SK-N-SH (cell line): ENCODE results near the gene NAA20. TPM values are rescaled to one million over a fixed set of nuclear protein-coding genes. Genes with fewer than 3 reads are reported as not detected.

Experiments
- CTCF ChIA-PET: fragments of 300-600, 350-600 bp; formaldehyde crosslinking; extraction: SDS; loops from one replicate; lab custom pipeline; 2021; lab: Yijun Ruan, JAX
- POLR2A ChIA-PET: fragments of 350-600 bp; sonication (Branson Sonifier 250); formaldehyde crosslinking; extraction: SDS; loops from one replicate; lab custom pipeline; 2020; ENCODE audit warnings: antibody characterized with exemption, inconsistent platforms; lab: Yijun Ruan, JAX
- DNase-seq: peaks from one replicate; pipeline ENCODE4 v3.0.0; 2012
- H2AFZ ChIP-seq: fragments of 200-600 bp; sonication (generic); 2 replicates; pipeline ENCODE4 v1.8.1; 2016; ENCODE audit warnings: antibody characterized with exemption, mild to moderate bottlenecking, low read depth
- H3F3A ChIP-seq: fragments of 200-600 bp; sonication (generic); replicated peaks from 2 replicates; pipeline ENCODE3; 2016; ENCODE audit warnings: antibody characterized with exemption, mild to moderate bottlenecking; ENCODE audit not compliant: insufficient read depth
- H3K27ac ChIP-seq, 2 experiments: fragments of 200-500 bp in 1 of 2; fragments of 200-600 bp in 1 of 2; sonication (Bioruptor generic) in 1 of 2; sonication (generic), shearing (Covaris generic) in 1 of 2; 2 replicates each; pipeline versions ENCODE4 v1.5.1 to v1.6.1; 2014 to 2016; ENCODE audit warnings: low read depth in 2 of 2, inconsistent platforms in 1 of 2, low read length in 1 of 2, mild to moderate bottlenecking in 1 of 2, mixed read lengths in 1 of 2
- H3K27me3 ChIP-seq: fragments of 200-600 bp; sonication (generic), shearing (Covaris generic); 2 replicates; pipeline ENCODE4 v1.6.1; 2016; ENCODE audit warnings: mixed run types; ENCODE audit not compliant: insufficient read depth
- H3K36me3 ChIP-seq, 2 experiments: fragments of 200-500 bp in 1 of 2; fragments of 200-600 bp in 1 of 2; sonication (Bioruptor generic) in 1 of 2; sonication (generic) in 1 of 2; replicated peaks in 1 of 2; 2 replicates each; pipeline versions ENCODE3 to v1.5.1; 2014 to 2016; ENCODE audit warnings: low read length in 1 of 2, mild to moderate bottlenecking in 1 of 2; ENCODE audit not compliant: insufficient read depth in 2 of 2, control insufficient read depth in 1 of 2
- H3K4me1 ChIP-seq, 2 experiments: fragments of 200-500 bp in 1 of 2; fragments of 200-600 bp in 1 of 2; sonication (Bioruptor generic) in 1 of 2; sonication (generic), shearing (Covaris generic) in 1 of 2; 2 replicates each; pipeline versions ENCODE4 v1.5.1 to v1.6.1; 2014 to 2016; ENCODE audit warnings: low read depth in 1 of 2, low read length in 1 of 2, mixed run types in 1 of 2; ENCODE audit not compliant: insufficient read depth in 2 of 2, control insufficient read depth in 1 of 2
- H3K4me2 ChIP-seq: fragments of 200-600 bp; sonication (generic), shearing (Covaris generic); 2 replicates; pipeline ENCODE4 v1.6.1; 2017; ENCODE audit warnings: mixed run types
- H3K4me3 ChIP-seq, 2 experiments: fragments of 200-500 bp in 1 of 2; fragments of 200-600 bp in 1 of 2; sonication (Bioruptor generic) in 1 of 2; sonication (generic), shearing (Covaris generic) in 1 of 2; 2 replicates each; pipeline versions ENCODE4 v1.5.1 to v1.8.1; 2014 to 2016; ENCODE audit warnings: low read depth in 2 of 2, inconsistent platforms in 1 of 2, low read length in 1 of 2, mild to moderate bottlenecking in 1 of 2, mixed read lengths in 1 of 2, moderate library complexity in 1 of 2
- H3K79me2 ChIP-seq: fragments of 200-600 bp; sonication (generic); 2 replicates; pipeline ENCODE4 v1.8.1; 2017; ENCODE audit warnings: mild to moderate bottlenecking; ENCODE audit not compliant: insufficient read depth
- H3K9ac ChIP-seq: fragments of 200-600 bp; sonication (generic); 2 replicates; pipeline ENCODE4 v1.6.1; 2017; ENCODE audit warnings: mixed run types
- H3K9me2 ChIP-seq: fragments of 200-600 bp; sonication (generic); 2 replicates; pipeline ENCODE4 v1.6.1; 2017; ENCODE audit warnings: mixed run types
- H3K9me3 ChIP-seq: fragments of 200-600 bp; sonication (generic); 2 replicates; pipeline ENCODE4 v1.6.1; 2017; ENCODE audit warnings: mixed run types, mild to moderate bottlenecking, moderate library complexity
- H4K20me1 ChIP-seq: fragments of 200-600 bp; sonication (generic); 2 replicates; pipeline ENCODE4 v1.6.1; 2017; ENCODE audit warnings: mild to moderate bottlenecking, mixed run types; ENCODE audit not compliant: insufficient read depth
- EP300 ChIP-seq, 2 experiments: IDR thresholded peaks; 2 replicates each; pipeline versions ENCODE4 v1.4.0 to v1.6.1; 2012; ENCODE audit warnings: borderline replicate concordance in 1 of 2, low read depth in 1 of 2, low read length in 1 of 2
- EZH2phosphoT487 ChIP-seq: fragments of 200-600 bp; sonication (generic); IDR thresholded peaks from 2 replicates; pipeline ENCODE4 v1.6.1; 2017; ENCODE audit warnings: low read depth, mixed run types, mild to moderate bottlenecking, antibody characterized with exemption, moderate library complexity, borderline replicate concordance
- FOXJ3 ChIP-seq: sonication (generic); formaldehyde crosslinking; IDR thresholded peaks from 2 replicates; pipeline ENCODE4 v1.5.1; 2020; ENCODE audit warnings: mild to moderate bottlenecking, missing genetic modification reagents
- FOXM1 ChIP-seq: IDR thresholded peaks from 2 replicates; pipeline ENCODE4 v1.4.0; 2012; ENCODE audit warnings: low read depth, mild to moderate bottlenecking
- GATA2 ChIP-seq: sonication (generic); formaldehyde crosslinking; IDR thresholded peaks from 2 replicates; pipeline ENCODE4 v1.5.0; 2020; ENCODE audit warnings: mild to moderate bottlenecking, missing genetic modification reagents
- JUND ChIP-seq: IDR thresholded peaks from 2 replicates; pipeline ENCODE4 v1.4.0; 2012
- MAX ChIP-seq: IDR thresholded peaks from 2 replicates; pipeline ENCODE4 v1.4.0; 2012; ENCODE audit warnings: low read depth
- NFIC ChIP-seq: IDR thresholded peaks from 2 replicates; pipeline ENCODE4 v1.4.0; 2012; ENCODE audit warnings: borderline replicate concordance
- PBX3 ChIP-seq: IDR thresholded peaks from 2 replicates; pipeline ENCODE4; 2012
- POLR2AphosphoS5 ChIP-seq: IDR thresholded peaks from 2 replicates; pipeline ENCODE4 v1.6.1; 2012; ENCODE audit warnings: low read depth, low read length
- RCOR1 ChIP-seq: fragments of 150-350 bp; IDR thresholded peaks from 2 replicates; pipeline ENCODE4 v1.6.1; 2017; ENCODE audit warnings: antibody characterized with exemption, low read length
- RXRA ChIP-seq: IDR thresholded peaks from 2 replicates; pipeline ENCODE4 v1.4.0; 2012; ENCODE audit warnings: low read depth, mild to moderate bottlenecking, borderline replicate concordance
- SMC3 ChIP-seq: IDR thresholded peaks from 2 replicates; pipeline ENCODE4 v1.6.1; 2012; ENCODE audit warnings: low read depth, low read length, improper control_type of control experiment
- TAF1 ChIP-seq: IDR thresholded peaks from 2 replicates; pipeline ENCODE4 v1.6.1; 2012; ENCODE audit warnings: low read depth, mild to moderate bottlenecking, low read length, moderate library complexity, borderline replicate concordance
- TCF12 ChIP-seq: IDR thresholded peaks from 2 replicates; pipeline ENCODE4 v1.4.0; 2012
- TEAD4 ChIP-seq: IDR thresholded peaks from 2 replicates; pipeline ENCODE4 v1.4.0; 2012; ENCODE audit warnings: mild to moderate bottlenecking, borderline replicate concordance; ENCODE audit not compliant: insufficient read depth
- USF2 ChIP-seq: fragments of 150-350 bp; IDR thresholded peaks from 2 replicates; pipeline ENCODE4 v1.6.1; 2017; ENCODE audit warnings: antibody characterized with exemption, low read length, low read depth, borderline replicate concordance
- YY1 ChIP-seq: IDR thresholded peaks from 2 replicates; pipeline ENCODE4 v1.4.0; 2012; ENCODE audit warnings: low read depth, mild to moderate bottlenecking
- WGBS: methylation state at CpG from one replicate; pipeline ENCODE4 v1.1.6; 2017; ENCODE audit warnings: low lambda C conversion rate; 5-methylcytosine and 5-hydroxymethylcytosine counted together
- polyA plus RNA-seq, 3 experiments: library from polyadenylated mRNA; depleted of rRNA; stranded (reverse); fragments of >200 nt; gene quantifications; 2 replicates each; pipeline ENCODE4 v1.2.3, GENCODE V29; 2012
- TF ChIP-seq, protein P1 (sequence below): IDR thresholded peaks from 2 replicates; pipeline ENCODE4 v1.4.0; 2012; ENCODE audit warnings: low read depth, borderline replicate concordance
- TF ChIP-seq, protein P2 (sequence below): IDR thresholded peaks from 2 replicates; pipeline ENCODE4 v1.4.0; 2012; ENCODE audit warnings: low read depth, borderline replicate concordance

Gene NAA20
- polyA plus RNA-seq, 1 of the 3 experiments (the other 2 are of a cell fraction), result 85.0 TPM

GRCh38 chr20:19978511-19979210 is 38.5 kb upstream of the NAA20 start:
- Histone ChIP-seq H3K9me2 (no peaks in the 10 kb centered on the region), H3F3A (peaks cover 19% of the 10 kb centered on the region), H3K27me3 (no peaks in the 10 kb centered on the region), H3K79me2 (peaks cover 43% of the 10 kb centered on the region), H3K36me3 (peaks cover 0 to 4% of the 10 kb centered on the region in 2 experiments), H3K9ac (no peak overlapping the region), H3K4me2 (no peak overlapping the region), H2AFZ (no peak overlapping the region), H3K9me3 (no peaks in the 10 kb centered on the region), H3K27ac (peak overlapping the region in 1 of 2 experiments; percentile 84; a peak in 1 of 4 replicates), H4K20me1 (no peaks in the 10 kb centered on the region), H3K4me3 (no peak overlapping the region), H3K4me1 (peaks cover 21 to 40% of the 10 kb centered on the region in 2 experiments; a peak in 3 of 4 replicates)
- TF ChIP-seq TEAD4 (no peak), MAX (no peak), RCOR1 (no peak), EZH2phosphoT487 (no peak), POLR2AphosphoS5 (no peak), RXRA (no peak), TAF1 (no peak), YY1 (no peak), TCF12 (no peak), USF2 (no peak), EP300 (IDR thresholded peaks at IDR 0.05; ENCODE audit: borderline replicate concordance in 1 of 2, low read depth in 1 of 2, low read length in 1 of 2) (no peak), JUND (no peak)
- no peak for DNase-seq
- CTCF ChIA-PET, result no interaction called here
- POLR2A ChIA-PET, result no interaction called here
- 89% methylated on average over 6 of the region's 6 CpGs for WGBS

DNA sequence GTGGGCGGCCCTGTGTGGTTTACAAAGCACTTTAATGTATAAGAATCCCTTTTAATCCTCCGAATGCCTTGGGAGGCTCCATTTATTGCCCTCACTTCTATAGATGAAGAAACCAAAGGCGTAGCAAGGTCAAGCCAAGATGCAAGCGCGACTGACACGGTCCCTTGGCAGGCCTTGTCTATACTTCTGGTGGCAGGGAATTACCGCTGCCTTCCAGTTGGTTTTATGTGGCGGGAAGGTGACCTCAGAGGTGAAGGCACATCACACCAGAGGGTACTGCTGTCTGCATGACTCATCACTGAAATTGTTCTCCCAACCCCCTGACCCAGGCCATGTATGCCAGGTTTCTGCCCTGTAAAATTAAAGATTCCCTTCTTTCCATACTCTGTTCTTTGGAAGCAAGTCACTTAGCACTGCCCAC is 36.1 kb upstream of the NAA20 start:
- no peak for DNase-seq
- TF ChIP-seq FOXJ3 (CRISPR knock-in tag), result no peak
- TF ChIP-seq PBX3, result no peak
- no peak for TF ChIP-seq POLR2AphosphoS5
- TF ChIP-seq, protein P1, sequence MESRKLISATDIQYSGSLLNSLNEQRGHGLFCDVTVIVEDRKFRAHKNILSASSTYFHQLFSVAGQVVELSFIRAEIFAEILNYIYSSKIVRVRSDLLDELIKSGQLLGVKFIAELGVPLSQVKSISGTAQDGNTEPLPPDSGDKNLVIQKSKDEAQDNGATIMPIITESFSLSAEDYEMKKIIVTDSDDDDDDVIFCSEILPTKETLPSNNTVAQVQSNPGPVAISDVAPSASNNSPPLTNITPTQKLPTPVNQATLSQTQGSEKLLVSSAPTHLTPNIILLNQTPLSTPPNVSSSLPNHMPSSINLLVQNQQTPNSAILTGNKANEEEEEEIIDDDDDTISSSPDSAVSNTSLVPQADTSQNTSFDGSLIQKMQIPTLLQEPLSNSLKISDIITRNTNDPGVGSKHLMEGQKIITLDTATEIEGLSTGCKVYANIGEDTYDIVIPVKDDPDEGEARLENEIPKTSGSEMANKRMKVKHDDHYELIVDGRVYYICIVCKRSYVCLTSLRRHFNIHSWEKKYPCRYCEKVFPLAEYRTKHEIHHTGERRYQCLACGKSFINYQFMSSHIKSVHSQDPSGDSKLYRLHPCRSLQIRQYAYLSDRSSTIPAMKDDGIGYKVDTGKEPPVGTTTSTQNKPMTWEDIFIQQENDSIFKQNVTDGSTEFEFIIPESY, result peak; percentile 67; the same call in 1 of the 2 replicates
- peak; percentile 7; the same call in 1 of the 2 replicates for TF ChIP-seq NFIC
- no peak for TF ChIP-seq TCF12
- TF ChIP-seq, protein P2, sequence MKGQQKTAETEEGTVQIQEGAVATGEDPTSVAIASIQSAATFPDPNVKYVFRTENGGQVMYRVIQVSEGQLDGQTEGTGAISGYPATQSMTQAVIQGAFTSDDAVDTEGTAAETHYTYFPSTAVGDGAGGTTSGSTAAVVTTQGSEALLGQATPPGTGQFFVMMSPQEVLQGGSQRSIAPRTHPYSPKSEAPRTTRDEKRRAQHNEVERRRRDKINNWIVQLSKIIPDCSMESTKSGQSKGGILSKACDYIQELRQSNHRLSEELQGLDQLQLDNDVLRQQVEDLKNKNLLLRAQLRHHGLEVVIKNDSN, result no peak
- TF ChIP-seq FOXM1, result no peak
- TF ChIP-seq RXRA, result no peak
- TF ChIP-seq SMC3, result no peak
- TF ChIP-seq EP300 (IDR thresholded peaks at IDR 0.05; ENCODE audit: borderline replicate concordance in 1 of 2, low read depth in 1 of 2, low read length in 1 of 2), result no peak
- TF ChIP-seq YY1, result no peak
- TF ChIP-seq JUND, result 0 out of 2 replicates have a peak, but pooled peaks have one; percentile 25
- TF ChIP-seq GATA2 (CRISPR knock-in tag), result no peak

More for the DNA sequence above, 36.1 kb upstream of the NAA20 start:
- H3K79me2 ChIP-seq, result peaks cover 42% of the 10 kb centered on the region
- no peak overlapping the region for H3K4me2 ChIP-seq
- no peak overlapping the region for H2AFZ ChIP-seq
- no peak overlapping the region for H3K9ac ChIP-seq
- ChIA-PET CTCF (interaction anchor here (0.6 kb wide), 1 partner anchor 144 kb away, joined by 4 read pairs; no protein-coding TSS in a partner anchor), POLR2A (no interaction called here)
- H3K9me2 ChIP-seq, result no peaks in the 10 kb centered on the region
- H3K36me3 ChIP-seq, result no peaks in the 10 kb centered on the region
- H3K9me3 ChIP-seq, result no peaks in the 10 kb centered on the region
- peaks cover 11% of the 10 kb centered on the region for H3F3A ChIP-seq
- H4K20me1 ChIP-seq, result no peaks in the 10 kb centered on the region
- H3K27me3 ChIP-seq, result no peaks in the 10 kb centered on the region
- H3K4me3 ChIP-seq, result no peak overlapping the region
- WGBS, result 89% methylated on average over 8 of the region's 8 CpGs
- H3K4me1 ChIP-seq, result peaks cover under 1 to 35% of the 10 kb centered on the region in 2 experiments; a peak in 3 of 4 replicates
- H3K27ac ChIP-seq, result no peak overlapping the region
